NOMO-1 treated with dmso at 0.1 percent for 144 hours (cell line): ENCODE measurements around the gene UBE2D3.
"Not testable (repeated sequence)": the region's sequence is repeated elsewhere in the genome, so short reads cannot be mapped to it uniquely, and the experiment has no call there.

ENCODE experiments used
- DNase-seq: peaks from one replicate; lab custom pipeline; 2025; ENCODE audit not compliant: unreplicated experiment; lab: John Stamatoyannopoulos, UW

Gene UBE2D3

DNA sequence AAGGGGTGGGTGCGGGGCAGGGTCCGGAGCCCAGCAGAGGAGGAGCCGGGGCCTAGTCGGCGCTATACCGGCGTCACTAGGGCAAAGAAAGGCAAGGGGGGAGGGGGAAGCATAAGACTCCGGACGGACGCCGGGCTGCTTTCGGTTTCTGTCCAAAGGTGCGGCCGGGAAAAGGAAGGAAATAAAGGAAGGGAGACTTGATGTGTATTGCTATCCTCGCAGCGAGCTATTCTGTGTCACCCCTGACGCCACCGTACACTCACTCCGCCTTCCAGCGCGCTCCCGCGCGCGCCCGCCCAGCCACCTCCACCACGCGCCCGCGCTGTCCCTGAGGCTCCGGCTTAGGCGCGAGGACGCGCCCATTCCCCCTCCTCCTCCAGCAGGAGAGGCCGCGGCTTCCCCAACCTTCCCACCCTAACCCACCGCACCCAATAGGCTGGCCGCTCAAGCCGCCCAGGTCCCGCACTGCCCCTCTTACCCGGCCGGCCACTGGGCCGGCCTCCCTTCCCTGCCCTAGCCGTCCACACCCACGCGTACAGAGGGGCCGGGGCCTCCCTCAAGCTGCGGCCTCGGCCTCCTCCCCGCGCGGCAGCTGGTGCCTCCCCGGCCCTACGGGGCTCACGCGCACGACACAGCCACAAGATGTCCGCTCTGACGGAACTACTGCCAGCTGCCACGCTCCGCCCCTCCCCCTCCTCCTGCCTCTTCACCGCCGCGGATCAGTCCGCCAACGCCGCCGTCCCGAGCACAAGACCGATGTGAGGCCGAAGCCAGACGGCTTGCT lies at the start of gene UBE2D3:
UBE2D3 (minus strand) TSS at position 662 of the 784 bp plus-strand sequence. CDS start 1,043 bp downstream, outside the sequence.
- peak; percentile 90 for DNase-seq

DNA sequence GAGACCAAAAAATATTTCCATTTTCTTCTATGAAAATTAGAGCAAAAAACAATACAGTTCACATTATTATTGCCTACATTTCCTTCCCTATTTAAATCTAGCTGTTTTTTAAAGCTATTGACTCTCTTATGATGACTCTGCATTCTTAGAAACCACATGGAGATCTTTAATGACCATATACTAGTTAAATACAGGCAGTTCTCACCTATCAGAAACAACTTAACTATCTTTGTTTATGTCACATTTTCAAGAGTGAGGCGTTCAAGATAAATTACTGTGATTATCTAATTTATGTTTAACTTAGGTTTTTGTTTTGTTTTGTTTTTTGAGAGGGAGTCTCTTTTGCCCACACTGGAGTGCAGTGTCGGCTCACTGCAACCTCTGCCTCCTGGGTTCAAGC lies 44.4 kb upstream of the UBE2D3 start:
- no peak for DNase-seq

DNA sequence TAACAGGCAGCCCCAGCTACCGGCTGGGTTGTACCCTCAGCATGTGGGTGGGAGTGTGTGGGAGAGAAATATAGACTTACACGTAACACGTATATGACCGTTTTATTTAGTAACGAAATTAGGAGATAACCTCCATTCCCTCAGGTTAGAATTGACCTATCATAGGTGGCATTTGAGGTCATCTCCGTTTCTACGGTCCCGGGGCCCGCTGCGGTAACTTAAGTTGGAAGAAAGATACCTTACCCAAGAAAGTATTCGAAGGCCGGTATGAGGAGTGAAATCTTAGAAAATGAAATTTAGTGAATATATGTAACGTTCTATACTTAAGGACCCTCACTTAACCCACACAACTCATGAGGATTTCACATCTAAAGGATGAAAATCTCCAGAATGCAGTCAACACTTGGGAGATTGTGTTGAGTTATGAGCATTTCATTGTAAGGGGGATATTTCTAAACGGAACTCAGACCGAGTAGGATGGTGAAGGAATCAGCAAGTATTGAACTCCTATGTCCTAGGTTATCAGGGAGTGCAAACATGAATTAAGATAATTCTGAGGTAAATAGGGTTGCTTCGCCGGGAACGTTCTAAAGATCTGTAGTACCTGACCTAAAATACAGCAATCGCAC lies 42.3 kb upstream of the UBE2D3 start:
- no peak for DNase-seq

DNA sequence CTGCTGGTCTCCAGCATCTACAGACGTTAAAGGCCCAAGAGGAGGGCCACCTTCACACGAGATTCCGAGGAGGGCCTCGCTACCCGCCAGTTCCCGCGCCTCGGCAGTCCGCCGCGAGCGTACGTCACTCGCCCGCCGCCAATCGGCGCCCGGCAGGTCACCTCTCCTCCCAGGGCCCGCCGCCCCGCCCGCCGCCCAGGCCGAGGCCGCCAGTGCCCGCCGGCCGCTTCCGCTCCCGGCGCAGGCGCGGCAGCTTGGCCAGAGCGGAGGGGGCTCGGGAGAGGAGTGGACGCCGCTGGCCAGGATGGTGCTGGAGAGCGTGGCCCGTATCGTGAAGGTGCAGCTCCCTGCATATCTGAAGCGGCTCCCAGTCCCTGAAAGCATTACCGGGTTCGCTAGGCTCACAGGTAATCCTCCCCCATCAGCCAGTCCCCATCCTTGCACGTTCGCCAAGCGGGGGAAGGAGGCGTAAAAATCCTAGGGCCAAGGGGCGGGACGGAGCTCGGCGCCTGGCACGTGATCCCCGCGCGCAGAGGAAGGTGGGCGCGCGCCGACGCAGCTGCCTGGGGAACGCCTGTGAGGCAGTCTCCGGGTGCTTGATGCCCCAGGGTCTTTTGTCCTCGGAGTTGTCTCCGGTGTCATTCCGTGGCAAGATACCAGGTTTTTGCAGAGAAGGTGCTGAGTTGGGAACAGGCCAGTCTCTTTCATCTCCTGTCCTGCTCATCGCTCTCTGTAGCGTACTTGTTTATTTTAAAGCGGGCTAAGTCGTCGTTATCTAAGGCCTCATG lies 41.6 kb upstream of the UBE2D3 start, which contains the start of gene CISD2:
CISD2 (plus strand) TSS at position 212 of the 788 bp plus-strand sequence; CDS start at position 305, 93 bp downstream.
- peak; percentile 93 for DNase-seq

DNA sequence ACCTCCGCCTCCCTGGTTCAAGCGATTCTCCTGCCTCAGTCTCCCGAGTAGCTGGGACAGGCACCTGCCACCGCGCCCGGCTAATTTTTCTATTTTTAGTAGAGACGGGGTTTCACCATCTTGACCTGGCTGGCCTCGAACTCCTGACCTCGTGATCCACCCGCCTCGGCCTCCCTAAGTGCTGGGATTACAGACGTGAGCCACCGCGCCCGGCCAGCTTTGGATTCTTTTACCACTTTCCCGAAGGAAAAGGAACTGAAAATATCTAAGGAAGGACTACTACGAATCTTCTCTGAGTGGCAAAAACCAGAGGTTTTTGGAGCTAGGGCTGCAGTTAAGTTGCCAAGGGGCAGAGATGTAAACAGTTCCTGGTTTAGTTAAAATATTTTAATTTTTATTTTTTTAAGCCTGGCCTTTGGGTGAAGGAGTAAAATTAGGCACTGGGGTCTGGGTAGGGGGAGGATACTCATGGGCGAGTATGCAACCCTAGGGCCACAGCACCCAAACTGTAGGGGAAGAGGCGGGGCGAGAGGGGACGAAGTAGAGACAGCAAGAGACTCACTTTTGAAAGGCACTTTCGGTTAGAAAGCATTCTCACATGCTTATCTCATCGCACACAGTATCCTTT lies 40.9 kb upstream of the UBE2D3 start:
- DNase-seq, result peak; percentile 79

DNA sequence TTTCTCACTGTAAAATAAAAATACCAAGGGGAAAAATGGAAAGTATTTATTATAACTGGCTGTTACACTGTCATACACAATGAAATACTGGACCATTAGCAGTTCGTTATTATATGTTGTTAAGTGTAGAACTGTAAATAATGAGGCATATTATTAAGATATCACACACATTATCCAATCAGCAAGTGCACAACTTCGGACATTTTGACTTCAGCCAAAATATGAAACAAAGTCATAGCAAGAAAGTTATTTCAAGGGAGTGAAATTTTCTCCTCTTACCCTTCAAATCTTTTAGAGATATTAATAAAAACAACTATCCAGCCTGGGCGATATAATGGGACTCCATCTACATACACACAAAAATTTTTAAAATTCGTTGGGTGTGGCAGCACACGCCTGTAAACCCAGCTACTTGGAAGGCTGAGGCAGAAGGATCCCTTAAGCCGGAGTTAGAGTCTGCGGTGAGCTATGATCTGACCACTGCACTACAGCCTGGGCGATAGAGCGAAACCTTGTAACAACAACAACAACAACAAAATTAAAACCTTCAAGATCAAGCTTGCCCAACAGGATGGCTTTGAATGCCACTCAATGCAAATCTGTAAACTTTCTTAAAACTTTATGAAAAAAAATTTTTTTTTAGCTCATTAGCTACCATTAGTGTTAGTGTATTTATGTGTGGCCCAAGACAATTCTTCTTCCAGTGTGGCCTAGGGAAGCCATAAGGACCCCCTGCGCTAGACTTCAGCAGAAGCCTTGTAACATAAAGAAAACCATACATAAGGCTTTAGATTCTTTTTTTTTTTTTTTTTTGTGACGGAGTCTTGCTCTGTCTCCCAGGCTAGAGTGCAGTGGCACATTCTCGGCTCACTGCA lies 40.2 kb upstream of the UBE2D3 start:
- peak; percentile 11 for DNase-seq

DNA sequence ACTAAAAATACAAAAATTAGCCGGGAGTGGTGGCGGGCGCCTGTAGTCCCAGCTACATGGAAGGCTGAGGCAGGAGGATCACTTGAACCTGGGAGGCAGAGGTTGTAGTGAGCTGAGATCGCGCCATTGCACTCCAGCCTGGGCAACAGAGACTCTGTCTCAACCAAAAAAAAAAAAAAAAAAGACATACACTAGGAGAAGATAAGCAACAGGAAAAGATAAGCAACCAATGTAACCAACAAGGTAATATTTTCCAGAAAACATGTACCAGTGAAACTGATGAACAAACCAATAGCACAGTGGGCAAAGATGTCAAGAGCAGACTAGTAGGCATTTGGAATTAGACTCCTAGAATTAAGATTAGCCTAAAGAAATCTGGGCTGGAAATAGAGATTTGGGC lies 38.0 kb upstream of the UBE2D3 start:
- DNase-seq, result not testable (repeated sequence)

DNA sequence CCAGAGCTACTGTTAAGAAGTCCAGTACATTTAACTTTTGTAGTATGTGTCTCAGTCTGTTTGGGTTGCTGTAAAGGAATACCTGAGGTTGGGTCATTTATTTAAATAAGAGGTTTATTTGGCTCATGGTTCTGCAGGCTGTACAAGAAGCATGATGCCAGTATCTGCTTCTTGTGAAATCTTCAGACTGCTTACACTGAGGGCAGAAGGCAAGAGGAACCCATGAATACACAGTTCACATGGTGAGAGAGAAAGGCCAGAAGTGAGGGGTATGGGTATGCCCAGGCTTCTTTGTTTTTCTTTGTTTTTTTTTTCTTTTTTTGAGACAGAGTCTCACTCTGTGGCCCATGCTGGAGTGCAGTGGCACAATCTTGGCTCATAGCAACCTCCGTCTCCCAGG lies 35.4 kb upstream of the UBE2D3 start:
- DNase-seq, result peak; percentile 18

DNA sequence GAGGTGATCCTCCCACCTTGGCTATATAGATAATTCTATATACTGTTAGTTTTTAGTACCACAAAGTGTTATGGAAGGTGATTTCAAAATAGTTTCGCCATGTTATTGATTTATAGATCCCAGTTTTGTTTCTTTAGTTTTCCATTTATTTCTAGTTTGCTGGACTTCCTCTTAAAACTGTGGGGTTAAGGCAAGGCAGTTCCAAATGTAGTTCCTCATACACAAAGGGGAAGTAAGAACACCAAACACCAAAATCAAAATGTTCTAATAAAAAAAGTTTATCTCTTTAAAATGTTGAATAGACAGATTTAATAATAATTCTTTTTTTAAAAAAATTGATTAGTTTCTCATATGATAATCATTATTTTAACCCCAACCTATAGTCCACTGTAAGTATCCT lies 34.7 kb upstream of the UBE2D3 start:
- peak; percentile 57 for DNase-seq

DNA sequence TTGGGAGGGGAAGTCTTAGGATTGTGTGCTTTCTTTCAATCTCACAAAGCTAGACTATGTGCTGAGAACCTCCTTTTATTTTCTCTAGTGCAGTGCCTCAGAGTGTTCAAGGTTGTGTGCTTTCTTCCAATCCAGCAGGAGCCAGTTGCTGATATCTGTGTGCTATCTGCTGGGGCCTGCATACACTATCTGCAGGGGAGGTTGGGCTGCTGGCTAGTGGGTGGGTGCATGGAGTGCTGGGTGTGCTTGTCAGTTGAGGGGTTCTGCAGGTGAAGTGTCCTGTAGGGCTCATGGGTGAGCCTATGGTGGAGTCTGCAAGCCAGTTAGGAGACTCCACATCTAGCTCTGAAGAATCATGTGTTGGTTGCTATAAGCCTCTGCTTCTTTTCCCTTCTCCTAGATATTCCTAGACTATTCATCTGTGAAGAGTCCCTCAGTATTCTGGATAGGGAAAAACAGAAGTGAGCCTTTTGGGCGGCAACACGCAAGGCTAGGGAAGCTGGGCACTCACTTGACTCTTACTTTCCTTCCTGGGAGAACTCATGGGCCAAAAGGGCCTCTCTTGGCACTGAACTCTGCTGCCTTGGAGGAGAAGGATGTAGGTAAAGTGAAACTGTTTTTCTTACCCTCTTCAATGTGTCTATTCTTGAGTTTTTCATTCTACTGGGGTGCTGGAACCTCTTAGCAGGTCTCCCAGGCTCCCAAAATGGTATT lies 33.4 kb upstream of the UBE2D3 start:
- DNase-seq, result no peak

DNA sequence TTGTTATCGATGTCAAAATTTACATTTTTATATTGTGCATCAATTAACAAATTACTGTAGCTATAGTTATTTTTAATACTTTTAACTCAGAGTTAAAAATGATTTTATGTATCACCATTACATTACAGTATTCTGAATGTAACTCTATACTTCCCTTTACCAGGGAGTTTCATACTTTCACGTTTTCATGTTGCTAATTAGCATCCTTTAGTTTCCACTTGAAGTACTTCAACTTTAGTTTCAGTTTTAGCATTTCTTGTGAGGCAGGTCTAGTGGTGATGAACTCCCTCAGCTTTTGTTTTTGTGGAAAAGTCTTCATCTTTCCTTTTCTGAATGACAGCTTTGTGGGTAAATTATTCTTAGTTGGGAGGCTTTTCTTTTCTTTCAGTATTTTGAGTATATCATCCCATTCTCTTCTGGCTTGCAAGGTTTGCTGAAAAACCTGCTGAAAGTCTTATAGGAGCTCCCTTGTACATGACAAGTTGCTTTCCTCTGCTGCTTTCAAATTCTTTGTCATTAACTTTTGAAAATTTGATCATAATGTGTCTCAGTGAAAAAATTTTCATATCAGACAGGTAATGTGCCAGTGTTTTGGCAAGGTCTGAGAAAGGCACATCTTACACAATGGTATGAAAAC lies 31.6 kb upstream of the UBE2D3 start:
- DNase-seq, result no peak

DNA sequence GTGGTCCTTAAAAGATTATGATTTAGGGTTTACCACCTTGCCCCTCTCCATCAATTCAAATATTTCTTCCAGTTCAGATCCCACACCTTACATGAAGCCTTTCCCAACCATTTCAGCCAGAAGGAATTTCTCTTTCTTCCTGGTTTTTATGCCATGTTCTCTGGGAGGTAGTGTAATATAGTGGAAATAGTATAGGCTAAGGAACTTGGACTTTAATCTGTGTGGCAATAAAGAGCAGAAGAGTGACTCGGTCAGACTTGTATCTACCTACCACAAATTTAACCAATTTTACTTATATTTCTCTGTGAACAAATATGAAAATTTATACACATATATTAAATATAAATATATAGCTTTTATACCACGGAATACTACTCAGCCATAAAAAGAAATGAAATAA lies 23.0 kb upstream of the UBE2D3 start:
- no peak for DNase-seq

DNA sequence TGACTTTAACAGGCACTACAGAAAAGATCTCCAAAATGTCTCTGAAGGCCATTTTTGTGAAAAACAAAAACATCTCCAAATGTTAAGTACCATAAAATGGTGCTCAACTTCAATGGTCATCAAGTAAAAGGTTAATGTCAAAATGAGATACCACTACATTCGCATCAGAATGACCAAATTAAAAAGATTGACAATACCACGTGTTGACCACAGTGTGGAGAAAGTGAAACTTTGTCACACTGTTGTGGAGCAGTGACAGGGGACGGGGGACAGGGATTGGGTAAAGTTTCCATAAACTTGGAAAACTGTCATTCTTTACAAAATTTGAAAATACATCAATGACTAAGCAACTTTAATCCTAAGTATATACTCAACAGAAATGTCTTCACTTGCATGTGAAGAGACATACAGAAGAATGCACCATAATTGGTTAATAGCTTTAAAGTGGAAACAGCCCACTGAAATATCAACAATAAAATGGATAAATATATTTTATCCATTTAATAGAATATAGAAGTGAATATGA lies 22.3 kb upstream of the UBE2D3 start:
- DNase-seq, result no peak

DNA sequence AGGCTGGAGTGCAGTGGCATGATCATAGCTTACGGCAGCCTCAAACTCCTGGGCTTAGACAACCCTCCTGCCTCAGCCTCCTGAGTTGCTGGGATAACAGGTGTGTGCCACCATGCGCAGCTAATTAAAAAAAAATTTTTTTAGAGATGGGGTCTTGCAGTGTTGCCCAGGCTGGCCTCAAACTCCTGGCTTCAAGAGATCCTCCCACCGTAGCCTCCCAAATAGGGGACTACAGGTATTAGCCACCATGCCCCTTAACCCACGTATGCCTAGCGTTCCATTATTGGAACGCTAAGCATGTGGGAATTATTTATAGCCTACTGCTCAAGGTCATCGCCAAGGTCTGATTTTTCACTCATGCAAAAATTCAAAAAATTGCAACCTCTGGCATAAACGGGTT lies 20.3 kb upstream of the UBE2D3 start:
- no peak for DNase-seq

DNA sequence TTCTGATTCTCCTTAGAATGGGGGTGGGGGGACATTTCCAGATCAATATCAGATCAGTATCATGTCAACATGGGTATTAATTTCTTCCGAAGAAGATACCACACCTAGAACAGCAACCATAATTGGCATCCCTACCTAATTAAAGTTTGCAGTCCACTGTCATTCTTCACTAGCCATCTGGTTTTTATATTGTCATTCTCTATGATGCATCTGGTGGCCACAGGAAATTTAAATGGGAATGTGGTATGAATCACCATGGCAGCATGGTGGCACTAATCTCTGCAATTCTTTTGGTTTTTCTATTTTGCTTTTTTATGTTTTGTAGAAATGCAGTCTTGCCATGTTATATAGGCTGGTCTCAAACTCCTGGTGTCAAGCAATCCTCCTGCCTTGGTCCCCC lies 16.6 kb upstream of the UBE2D3 start:
- no peak for DNase-seq

DNA sequence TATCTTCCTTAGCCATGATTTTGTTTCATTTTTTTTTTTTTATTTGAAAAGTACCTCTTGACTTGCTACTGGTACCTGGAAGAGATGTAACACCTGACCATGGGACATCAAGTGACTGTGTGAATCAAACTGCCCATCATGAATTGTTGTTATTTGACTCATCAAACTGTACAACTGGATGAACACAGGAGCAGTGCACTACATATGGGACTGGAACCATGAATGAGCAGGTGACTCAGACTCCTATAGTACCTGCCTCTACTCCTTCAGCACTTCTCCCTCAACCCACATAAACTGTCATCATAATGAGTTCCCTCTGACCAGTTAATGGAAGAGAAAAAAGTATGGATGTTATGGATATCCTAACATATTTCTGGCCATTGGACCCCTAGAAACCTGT lies 15.9 kb upstream of the UBE2D3 start:
- DNase-seq, result no peak

DNA sequence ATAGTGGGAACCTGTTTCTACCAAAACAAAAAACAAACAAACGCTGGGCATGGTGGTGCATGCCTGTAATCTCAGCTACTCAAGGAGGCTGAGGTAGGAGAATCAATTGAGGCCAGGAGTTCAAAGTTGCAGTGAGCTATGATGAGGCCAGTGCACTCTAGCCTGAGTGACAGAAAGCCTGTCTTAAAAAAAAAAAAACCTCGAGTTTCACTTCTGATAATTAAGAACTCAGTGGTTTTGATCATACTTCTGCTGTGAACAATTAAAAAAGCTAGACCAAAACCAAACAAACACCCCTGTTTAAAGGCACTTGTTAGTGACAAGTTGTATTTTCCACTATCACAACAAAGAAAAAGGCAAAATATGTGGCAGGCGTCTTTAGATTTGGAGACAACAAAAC lies 15.0 kb upstream of the UBE2D3 start:
- DNase-seq, result no peak

DNA sequence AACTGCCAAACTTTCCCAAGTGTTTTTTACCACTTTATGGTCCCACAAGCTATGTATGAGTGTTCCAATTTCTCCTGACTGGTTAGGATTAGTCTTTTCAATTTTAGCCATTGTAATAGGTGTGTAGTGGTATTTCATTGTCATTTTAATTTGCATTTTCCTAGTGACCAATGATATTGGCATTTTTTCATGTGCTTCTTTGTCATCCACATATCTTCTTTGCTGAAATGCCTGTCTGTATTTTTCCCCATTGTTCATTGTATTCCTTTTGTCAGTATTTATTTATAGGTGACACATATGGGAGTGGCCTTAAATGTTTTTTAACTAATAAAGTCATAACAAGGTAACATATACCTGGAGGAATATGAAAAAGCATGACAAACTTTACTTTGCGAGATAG lies 9.2 kb upstream of the UBE2D3 start:
- no peak for DNase-seq

DNA sequence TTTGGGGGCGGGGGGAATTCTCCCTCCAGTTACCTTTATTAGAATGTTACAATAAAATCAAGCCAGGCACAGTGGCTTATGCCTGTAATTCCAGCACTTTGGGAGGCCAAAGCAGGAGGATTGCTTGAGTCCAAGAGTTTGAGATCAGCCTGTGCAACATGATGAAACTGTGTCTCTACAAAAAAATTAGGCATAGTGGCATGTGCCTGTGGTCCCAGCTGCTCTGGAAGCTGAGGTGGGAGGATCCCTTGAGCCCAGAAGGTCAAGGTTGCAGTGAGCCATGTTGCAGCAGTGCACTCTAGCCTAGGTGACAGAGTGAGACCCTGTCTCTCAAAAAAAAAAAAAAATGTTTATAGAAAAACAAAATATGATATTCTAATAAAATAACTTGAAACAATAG lies 5.3 kb upstream of the UBE2D3 start:
- DNase-seq, result no peak
